Smooth muscle cell (in vitro differentiated cells): ENCODE measurements around the gene DNAJC17. TPM values are rescaled to one million over a fixed set of nuclear protein-coding genes. Genes with fewer than 3 reads are reported as not detected.

ENCODE experiments used
- DNase-seq: peaks from one replicate; lab custom pipeline; 2025; ENCODE audit not compliant: unreplicated experiment; lab: John Stamatoyannopoulos, UW
- H2AFZ ChIP-seq: fragments of 200-600 bp; sonication (generic); 2 replicates; pipeline ENCODE4 v1.6.0; 2016; ENCODE audit warnings: antibody characterized with exemption, low read depth, mild to moderate bottlenecking
- H3F3A ChIP-seq: fragments of 200-600 bp; sonication (generic); 2 replicates; pipeline ENCODE4 v1.6.0; 2017; ENCODE audit warnings: antibody characterized with exemption, low read depth
- H3K27ac ChIP-seq: fragments of 200-600 bp; sonication (generic); 2 replicates; pipeline ENCODE4 v1.5.1; 2016; ENCODE audit warnings: low read depth, mild to moderate bottlenecking
- H3K27me3 ChIP-seq: fragments of 200-600 bp; sonication (generic); 2 replicates; pipeline ENCODE4 v1.6.1; 2016; ENCODE audit warnings: low read depth, mild to moderate bottlenecking
- H3K36me3 ChIP-seq: fragments of 200-600 bp; sonication (generic); 2 replicates; pipeline ENCODE4 v1.5.1; 2016; ENCODE audit warnings: low read depth
- H3K4me1 ChIP-seq: fragments of 200-600 bp; sonication (generic); 2 replicates; pipeline ENCODE4 v1.5.1; 2016; ENCODE audit warnings: low read depth
- H3K4me2 ChIP-seq: fragments of 200-600 bp; sonication (generic); 2 replicates; pipeline ENCODE4 v1.6.0; 2016; ENCODE audit warnings: mild to moderate bottlenecking
- H3K4me3 ChIP-seq: fragments of 200-600 bp; sonication (generic); 2 replicates; pipeline ENCODE4 v1.5.1; 2016; ENCODE audit warnings: mild to moderate bottlenecking
- H3K79me2 ChIP-seq: fragments of 200-600 bp; sonication (generic); 2 replicates; pipeline ENCODE4 v1.6.0; 2016; ENCODE audit warnings: low read depth, mild to moderate bottlenecking
- H3K9ac ChIP-seq: fragments of 200-600 bp; sonication (generic); 2 replicates; pipeline ENCODE4 v1.6.0; 2016; ENCODE audit warnings: low read depth
- H3K9me3 ChIP-seq: fragments of 200-600 bp; sonication (generic); replicated peaks from 2 replicates; pipeline ENCODE4 v1.5.1; 2016; ENCODE audit warnings: low read depth
- H4K20me1 ChIP-seq: fragments of 200-600 bp; sonication (generic); 2 replicates; pipeline ENCODE4 v1.6.0; 2016; ENCODE audit warnings: low read depth
- CTCF ChIP-seq: fragments of 200-600 bp; sonication (generic); IDR thresholded peaks from 2 replicates; pipeline ENCODE4 v1.5.1; 2017; ENCODE audit warnings: borderline replicate concordance, mild to moderate bottlenecking, antibody characterized with exemption; ENCODE audit not compliant: insufficient read depth, poor library complexity, severe bottlenecking
- WGBS: methylation state at CpG from one replicate; pipeline ENCODE4 v1.1.7; 2016; ENCODE audit warnings: low lambda C conversion rate; 5-methylcytosine and 5-hydroxymethylcytosine counted together
- polyA plus RNA-seq: library from polyadenylated mRNA; unstranded; fragments of >200 nt; fragmentation: Nextera tagmentation; extraction: Ambion mirVana; gene quantifications from 2 replicates; pipeline ENCODE4 v1.2.1, GENCODE V29; 2016
- total RNA-seq: library from RNA; depleted of rRNA; stranded (reverse); fragments of >200 nt; gene quantifications from 2 replicates; pipeline ENCODE4 v1.2.3, GENCODE V29; 2014

DNAJC17 gene
- total and polyA plus RNA-seq, 2 experiments from 2014 or later = 25.0 to 33.6 TPM

GRCh38 chr15:40847223-40847961 lies 40.1 kb upstream of the DNAJC17 start:
- TF ChIP-seq CTCF = no peak
- Histone ChIP-seq H3K27ac (peak overlapping the region; percentile 88), H3K27me3 (no peaks in the 10 kb centered on the region), H3K4me3 (peak overlapping the region; percentile 30), H4K20me1 (peaks cover 11% of the 10 kb centered on the region), H3K4me1 (peaks cover 12% of the 10 kb centered on the region), H3K79me2 (peaks cover 4% of the 10 kb centered on the region), H3K4me2 (peak overlapping the region; percentile 95), H3K9me3 (no peaks in the 10 kb centered on the region), H3K9ac (no peak overlapping the region), H3F3A (no peaks in the 10 kb centered on the region), H2AFZ (no peak overlapping the region), H3K36me3 (no peaks in the 10 kb centered on the region)
- WGBS = 57% methylated on average over 7 of the region's 7 CpGs
- DNase-seq = no peak

GRCh38 chr15:40846841-40847222 lies 39.6 kb upstream of the DNAJC17 start:
- Histone ChIP-seq H3K4me1 (peaks cover 12% of the 10 kb centered on the region), H2AFZ (no peak overlapping the region), H3K79me2 (peaks cover 4% of the 10 kb centered on the region), H3F3A (no peaks in the 10 kb centered on the region), H4K20me1 (peaks cover 11% of the 10 kb centered on the region), H3K9ac (no peak overlapping the region), H3K27ac (peak overlapping the region; percentile 88), H3K27me3 (no peaks in the 10 kb centered on the region), H3K36me3 (no peaks in the 10 kb centered on the region), H3K9me3 (no peaks in the 10 kb centered on the region), H3K4me3 (peak overlapping the region; percentile 79), H3K4me2 (peak overlapping the region; percentile 95)
- no peak for TF ChIP-seq CTCF
- no peak for DNase-seq

GRCh38 chr15:40845511-40846284 lies 38.4 kb upstream of the DNAJC17 start:
- H3F3A ChIP-seq = no peaks in the 10 kb centered on the region
- no peak overlapping the region for H2AFZ ChIP-seq
- DNase-seq = no peak
- no peaks in the 10 kb centered on the region for H3K9me3 ChIP-seq
- peak overlapping the region; percentile 95 for H3K4me2 ChIP-seq
- 59% methylated on average over 8 of the region's 8 CpGs for WGBS
- H3K79me2 ChIP-seq = peaks cover 4% of the 10 kb centered on the region
- no peaks in the 10 kb centered on the region for H3K36me3 ChIP-seq
- H3K4me3 ChIP-seq = peak overlapping the region; percentile 79
- TF ChIP-seq CTCF = no peak
- H3K4me1 ChIP-seq = peaks cover 12% of the 10 kb centered on the region
- H3K27ac ChIP-seq = peak overlapping the region; percentile 88
- peaks cover 11% of the 10 kb centered on the region for H4K20me1 ChIP-seq
- no peaks in the 10 kb centered on the region for H3K27me3 ChIP-seq
- peak overlapping the region; percentile 60 for H3K9ac ChIP-seq
